Colonic mucosa (tissue), 4 donors: ENCODE measurements around the gene APOO. TPM values are rescaled to one million over a fixed set of nuclear protein-coding genes. Genes with fewer than 3 reads are reported as not detected.
A peak's percentile ranks its signal among the peaks of the same experiment; 100 is the strongest.

Experiments used
- DNase-seq: peaks from one replicate; pipeline ENCODE4 v3.0.0-alpha.2; 2020
- H3K27ac ChIP-seq: fragments of 200-600 bp; one replicate; pipeline ENCODE4 v1.8.0; 2021
- H3K27me3 ChIP-seq: fragments of 200-600 bp; one replicate; pipeline ENCODE4 v1.8.0; 2021
- H3K36me3 ChIP-seq: fragments of 200-600 bp; one replicate; pipeline ENCODE4 v1.8.0; 2021
- H3K4me1 ChIP-seq: fragments of 200-600 bp; one replicate; pipeline ENCODE4 v1.8.0; 2021; ENCODE audit warnings: mild to moderate bottlenecking
- H3K4me3 ChIP-seq: fragments of 200-600 bp; one replicate; pipeline ENCODE4 v1.8.0; 2021
- H3K9ac ChIP-seq, 2 donors: one replicate each; pipeline ENCODE4 v1.7.0; 2013; ENCODE audit warnings: control low read depth in 2 of 2, low read depth in 2 of 2, low read length in 2 of 2
- H3K9me3 ChIP-seq: fragments of 200-600 bp; one replicate; pipeline ENCODE4 v1.8.0; 2021
- CTCF ChIP-seq: fragments of 200-600 bp; IDR thresholded peaks from one replicate; pipeline ENCODE4 v1.8.0; 2022; ENCODE audit warnings: antibody characterized with exemption, mild to moderate bottlenecking
- intact Hi-C: fragments of 100-400 bp; cut with DNase I; formaldehyde crosslinking; loops from one replicate; pipeline ENCODE4 v1.14.1; 2022
- total RNA-seq, 2 donors: library from RNA; stranded (reverse); fragmentation: NEBNext Ultra II Directional in 1 of 2; extraction: Animal tissue kit (Norgen Biotek cat#: 25700) in 1 of 2; gene quantifications; one replicate each; pipeline ENCODE4 v1.2.1, GENCODE V29; 2021
- donor health status: healthy.
- donor health status: DM: no; HTN: no; CAD: no.
- donor health status: DM: no; HTN: no; CAD: no.

The APOO gene
- total RNA-seq, 2 donors from 2014 or later = 36.3 to 38.9 TPM

- Histone ChIP-seq H3K27me3 (no peaks in the 10 kb centered on the region), H3K9ac (no peak overlapping the region), H3K4me1 (no peaks in the 10 kb centered on the region), H3K4me3 (no peak overlapping the region), H3K27ac (no peak overlapping the region), H3K9me3 (no peaks in the 10 kb centered on the region), H3K36me3 (no peaks in the 10 kb centered on the region)
- intact Hi-C loops = no loop called here
- no peak for DNase-seq
- TF ChIP-seq CTCF = no peak
Observed at GRCh38 chrX:23811108-23811651, 96.6 kb downstream of the APOO start.

- Histone ChIP-seq H3K4me3 (no peak overlapping the region), H3K27me3 (no peaks in the 10 kb centered on the region), H3K9ac (no peak overlapping the region), H3K27ac (no peak overlapping the region), H3K36me3 (no peaks in the 10 kb centered on the region), H3K9me3 (no peaks in the 10 kb centered on the region), H3K4me1 (no peaks in the 10 kb centered on the region)
- intact Hi-C loops = no loop called here
- DNase-seq = no peak
- no peak for TF ChIP-seq CTCF
Observed at GRCh38 chrX:23810279-23810678, 97.5 kb downstream of the APOO start.

- no peak overlapping the region for H3K4me3 ChIP-seq
- TF ChIP-seq CTCF = no peak
- intact Hi-C loops = no loop called here
- no peak overlapping the region for H3K27ac ChIP-seq
- DNase-seq = no peak
- no peaks in the 10 kb centered on the region for H3K27me3 ChIP-seq
- no peaks in the 10 kb centered on the region for H3K36me3 ChIP-seq
- peaks cover 9% of the 10 kb centered on the region for H3K4me1 ChIP-seq
- no peaks in the 10 kb centered on the region for H3K9me3 ChIP-seq
- no peak overlapping the region for H3K9ac ChIP-seq
Observed at GRCh38 chrX:23805389-23805788, 102.3 kb downstream of the APOO start.

- no peak for TF ChIP-seq CTCF
- Histone ChIP-seq H3K27me3 (no peaks in the 10 kb centered on the region), H3K9me3 (no peaks in the 10 kb centered on the region), H3K9ac (no peak overlapping the region), H3K36me3 (no peaks in the 10 kb centered on the region), H3K4me1 (peaks cover 9% of the 10 kb centered on the region), H3K27ac (peak overlapping the region; percentile 59), H3K4me3 (no peak overlapping the region)
- no peak for DNase-seq
- intact Hi-C loops = no loop called here
Observed at GRCh38 chrX:23804578-23804977, 103.2 kb downstream of the APOO start.

- H3K4me3 ChIP-seq = no peak overlapping the region
- peak overlapping the region; percentile 59 for H3K27ac ChIP-seq
- peak overlapping the region in 1 of 2 donors; percentile 38 for H3K9ac ChIP-seq
- intact Hi-C loops = no loop called here
- no peaks in the 10 kb centered on the region for H3K9me3 ChIP-seq
- no peak for TF ChIP-seq CTCF
- no peaks in the 10 kb centered on the region for H3K27me3 ChIP-seq
- H3K36me3 ChIP-seq = no peaks in the 10 kb centered on the region
- peaks cover 9% of the 10 kb centered on the region for H3K4me1 ChIP-seq
- peak; percentile 67 for DNase-seq
Observed at GRCh38 chrX:23803931-23804381, 103.8 kb downstream of the APOO start.
